ENCODE data around the gene POLR1C.

- TF ChIP-seq CTCF (IDR thresholded peaks at IDR 0.05 in 2 of 3, conservative IDR thresholded peaks at IDR 0.05 in 1 of 3; ENCODE audit: borderline replicate concordance in 1 of 3, insufficient read depth in 1 of 3, low read depth in 2 of 3, low read length in 2 of 3), result no peak
- peak; percentile 47 for TF ChIP-seq POLR2A (IDR thresholded peaks at IDR 0.05; ENCODE audit: borderline replicate concordance, extremely low read depth, insufficient read depth, insufficient read length)
- peak; percentile 20; the same call in 1 of the 2 replicates for TF ChIP-seq SIN3A (IDR thresholded peaks at IDR 0.05; ENCODE audit: low read depth)
- no peak for TF ChIP-seq SRF (IDR thresholded peaks at IDR 0.05; ENCODE audit: low read depth)
- TF ChIP-seq ELF1 (IDR thresholded peaks at IDR 0.05; ENCODE audit: borderline replicate concordance, low read depth), result no peak
- TF ChIP-seq MAX (IDR thresholded peaks at IDR 0.05), result no peak
- no peak for TF ChIP-seq ZNF274 (IDR thresholded peaks at IDR 0.05; ENCODE audit: low read depth, low read length)
- TF ChIP-seq EZH2 (IDR thresholded peaks at IDR 0.05), result no peak
- no peak for TF ChIP-seq TCF7L2 (IDR thresholded peaks at IDR 0.05; ENCODE audit: borderline replicate concordance, extremely low read depth, insufficient read depth, insufficient read length)
- TF ChIP-seq ATF3 (IDR thresholded peaks at IDR 0.05), result no peak
These were observed 6.7 kb upstream of the POLR1C start, which contains the start of gene LRRC73 for GRCh38 chr6:43509984-43510826.

All from HCT116 (cell line).